NCI-H187 (cell line): ENCODE data around the gene NTRK3.

ENCODE experiments used
- DNase-seq, 2 experiments: peaks; one replicate each; lab custom pipeline; 2025; lab: John Stamatoyannopoulos, UW

The NTRK3 gene

GRCh38 chr15:87985451-87985850, 271.1 kb downstream of the NTRK3 start:
- DNase-seq, result no peak

- DNase-seq, result no peak
Measured at GRCh38 chr15:87981969-87982368, 274.6 kb downstream of the NTRK3 start.

- DNase-seq, result no peak
Measured at GRCh38 chr15:87977907-87978306, 278.6 kb downstream of the NTRK3 start.

GRCh38 chr15:87976552-87976951, 280.0 kb downstream of the NTRK3 start:
- no peak for DNase-seq

GRCh38 chr15:87973501-87974215, 282.9 kb downstream of the NTRK3 start:
- no peak for DNase-seq

- DNase-seq, result no peak
Measured at GRCh38 chr15:87971076-87971475, 285.5 kb downstream of the NTRK3 start.

GRCh38 chr15:87967951-87968350, 288.6 kb downstream of the NTRK3 start:
- DNase-seq, result no peak

GRCh38 chr15:87965304-87965703, 291.2 kb downstream of the NTRK3 start:
- DNase-seq, result no peak

- no peak for DNase-seq
Measured at GRCh38 chr15:87962428-87962827, 294.1 kb downstream of the NTRK3 start.

- DNase-seq, result no peak
Measured at GRCh38 chr15:87961851-87962420, 294.6 kb downstream of the NTRK3 start.

- no peak for DNase-seq
Measured at GRCh38 chr15:87959662-87960061, 296.9 kb downstream of the NTRK3 start.

GRCh38 chr15:87959080-87959479, 297.5 kb downstream of the NTRK3 start:
- no peak for DNase-seq

- no peak for DNase-seq
Measured at GRCh38 chr15:87955284-87955909, 301.1 kb downstream of the NTRK3 start.

GRCh38 chr15:87954793-87955192, 301.7 kb downstream of the NTRK3 start:
- DNase-seq, result no peak

- DNase-seq, result no peak
Measured at GRCh38 chr15:87952736-87953287, 303.7 kb downstream of the NTRK3 start.

GRCh38 chr15:87949575-87950223, 306.8 kb downstream of the NTRK3 start:
- no peak for DNase-seq

GRCh38 chr15:87949151-87949574, 307.4 kb downstream of the NTRK3 start:
- DNase-seq, result no peak

- no peak for DNase-seq
Measured at GRCh38 chr15:87947560-87947959, 309.0 kb downstream of the NTRK3 start.

GRCh38 chr15:87945246-87945645, 311.3 kb downstream of the NTRK3 start:
- DNase-seq, result no peak

GRCh38 chr15:87944691-87945090, 311.8 kb downstream of the NTRK3 start:
- no peak for DNase-seq

- no peak for DNase-seq
Measured at GRCh38 chr15:87944050-87944449, 312.5 kb downstream of the NTRK3 start.

- no peak for DNase-seq
Measured at GRCh38 chr15:87943626-87944025, 312.9 kb downstream of the NTRK3 start.

GRCh38 chr15:87942316-87942715, 314.2 kb downstream of the NTRK3 start:
- DNase-seq, result no peak
